Measurements from ENCODE around the gene MORC4. TPM values are rescaled to one million over a fixed set of nuclear protein-coding genes. Genes with fewer than 3 reads are reported as not detected.

MORC4 gene
- polyA plus RNA-seq, 3 donors, result 6.3 to 12.4 (median 11.6) TPM

DNA sequence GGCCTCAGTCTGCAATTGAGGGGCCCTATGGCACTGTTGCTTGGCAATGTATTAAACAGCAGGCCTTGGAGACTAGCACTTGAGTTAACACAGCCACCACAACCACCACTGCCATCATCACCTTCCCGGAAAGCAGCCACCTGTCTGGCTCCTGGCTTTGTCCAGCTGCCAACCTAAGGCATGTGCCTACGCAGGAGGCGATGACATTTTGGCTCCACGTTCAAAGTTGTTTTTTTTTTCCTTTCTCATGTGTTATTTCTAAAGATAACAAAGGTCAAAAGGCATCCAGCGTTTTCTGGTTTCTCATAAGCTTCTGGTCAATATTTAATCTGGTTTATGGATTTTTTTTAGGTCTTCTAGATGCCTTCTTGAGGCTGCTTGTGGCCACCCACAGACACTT is 72.3 kb downstream of the MORC4 start:
- no peak overlapping the region for H3K27ac ChIP-seq (ENCODE audit: low read depth, low read length)
- WGBS, 3 donors, result 31 to 78% (median 66%) methylated on average over 5 of the region's 5 CpGs

DNA sequence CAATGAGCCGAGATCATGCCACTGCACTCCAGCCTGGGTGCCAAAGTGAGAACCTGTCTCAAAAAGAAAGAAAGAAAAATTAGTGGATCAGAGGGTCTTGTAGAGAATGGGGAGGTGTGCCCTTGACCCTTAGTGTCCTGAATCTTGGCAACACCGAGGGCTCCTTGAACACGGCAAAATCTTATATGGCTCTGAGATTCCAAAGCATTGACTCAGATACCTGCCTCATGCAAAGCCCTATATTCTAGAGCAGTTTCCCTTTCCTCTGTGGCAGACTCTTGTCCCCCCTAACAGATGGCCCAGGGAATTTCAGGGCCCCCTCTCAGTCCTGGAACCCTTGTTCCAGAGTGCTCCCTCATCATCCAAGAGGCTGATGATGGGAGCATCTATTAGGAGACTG is 73.0 kb downstream of the MORC4 start:
- no peak overlapping the region for H3K27ac ChIP-seq (ENCODE audit: low read depth, low read length)
- 69 to 91% (median 82%) methylated on average over 3 of the region's 3 CpGs for WGBS, 3 donors

DNA sequence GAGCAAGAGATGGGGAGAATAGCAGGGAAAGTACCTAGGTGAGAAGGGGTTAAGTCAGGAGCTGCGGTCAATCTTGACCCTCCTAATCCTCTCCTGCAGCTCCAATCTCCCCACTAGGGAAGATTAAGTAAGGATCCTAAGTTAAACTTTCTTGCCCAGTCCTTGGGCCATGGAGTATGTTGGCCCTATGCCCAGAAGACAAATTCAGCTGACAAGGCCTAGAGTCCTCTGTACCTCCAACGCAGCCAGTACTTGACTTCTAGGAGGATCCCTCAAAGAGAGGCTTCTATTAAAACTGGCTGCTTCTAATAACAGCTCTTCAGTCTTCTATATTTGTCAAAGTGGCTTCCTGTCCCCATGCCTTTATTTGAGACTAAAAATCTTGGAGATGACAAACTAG is 78.4 kb downstream of the MORC4 start:
- no peak overlapping the region for H3K27ac ChIP-seq (ENCODE audit: low read depth, low read length)
- WGBS, 3 donors, result 57 to 71% (median 64%) methylated on average over 1 to 2 of the region's 2 CpGs

DNA sequence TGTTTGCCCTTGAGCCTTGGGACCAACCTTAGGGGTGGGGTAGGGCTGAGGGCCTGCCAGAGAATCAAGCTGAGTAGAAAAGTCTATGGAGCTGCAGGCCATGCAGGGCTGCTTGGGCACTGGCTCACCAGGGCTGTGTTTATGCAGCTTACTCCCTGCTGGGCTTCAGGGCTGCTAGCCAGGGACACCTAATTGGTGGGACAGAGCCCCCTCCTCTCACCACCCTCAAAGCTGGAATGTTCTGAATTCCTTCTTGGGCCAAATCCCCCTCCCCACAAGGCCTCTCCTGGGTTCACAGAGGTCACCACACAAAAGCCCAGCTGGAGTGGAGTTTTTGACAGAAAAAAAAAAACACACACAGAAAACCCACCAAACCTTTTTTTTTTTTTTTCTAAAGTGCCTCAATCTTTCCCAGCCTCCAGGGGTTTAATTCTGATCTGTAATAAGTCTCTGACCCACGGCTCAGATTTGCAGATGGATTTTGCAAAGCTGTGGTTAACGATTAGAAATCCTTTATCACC is 80.0 kb downstream of the MORC4 start, which contains the start of gene CLDN2:
Gene CLDN2, plus strand, starts transcription at position 471 of the 521 bp plus-strand sequence. CDS start 7,827 bp downstream, outside the sequence.
- 37 to 69% (median 42%) methylated on average over 2 of the region's 2 CpGs for WGBS, 3 donors
- no peak within 1 kb of the TSS for H3K27ac ChIP-seq (ENCODE audit: low read depth, low read length)

DNA sequence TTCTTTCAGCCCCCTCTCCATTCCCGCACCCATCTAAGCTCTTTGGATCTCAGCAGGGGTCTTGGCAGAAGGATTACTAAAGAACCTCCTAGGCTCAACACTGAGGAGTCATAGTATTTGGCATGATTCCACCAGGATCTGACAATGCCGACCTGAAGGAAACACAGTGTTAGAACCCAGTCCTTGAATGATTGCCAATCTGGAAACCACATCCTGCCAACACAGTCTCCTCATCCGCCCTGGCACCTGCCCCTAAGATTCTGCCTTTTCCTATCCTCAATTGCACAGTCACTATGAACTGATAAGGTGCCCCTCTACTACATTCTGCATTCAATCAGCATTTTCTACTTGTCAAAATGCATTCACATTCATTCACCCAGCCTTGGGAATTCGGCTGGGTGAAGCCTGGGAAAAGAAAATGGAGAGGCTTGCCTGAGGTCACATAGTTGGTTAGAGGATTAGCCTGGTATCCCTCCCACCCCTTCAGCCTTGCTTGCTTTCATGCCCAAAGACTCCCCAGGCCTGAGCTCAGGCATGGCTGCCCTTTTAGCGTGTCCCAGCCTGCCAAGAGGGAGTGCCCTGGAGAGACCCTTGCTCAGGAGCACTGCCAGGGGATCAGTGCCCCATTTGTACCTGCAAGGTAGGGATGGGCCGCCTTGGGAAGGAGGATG is 82.0 kb downstream of the MORC4 start:
- WGBS, 3 donors, result 41 to 49% (median 42%) methylated on average over 6 of the region's 6 CpGs
- H3K27ac ChIP-seq (ENCODE audit: low read depth, low read length), result no peak overlapping the region

DNA sequence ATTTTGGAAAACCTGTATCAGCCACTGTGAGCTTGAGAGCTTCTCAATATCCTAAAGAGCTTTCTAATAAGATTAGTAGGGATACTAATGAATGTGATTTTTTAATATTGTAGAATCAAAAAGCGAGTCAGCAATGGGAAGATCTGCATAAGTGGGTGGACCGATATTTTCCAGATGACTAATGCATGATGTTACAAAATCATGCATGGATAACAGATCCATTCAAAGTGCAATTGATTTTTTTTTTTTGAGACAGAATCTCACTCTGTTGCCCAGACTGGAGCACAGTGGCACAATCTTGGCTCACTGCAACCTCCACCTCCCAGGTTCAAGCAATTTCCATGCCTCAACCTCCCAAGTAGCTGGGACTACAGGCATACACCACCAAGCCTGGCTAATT is 87.1 kb downstream of the MORC4 start:
- no peak overlapping the region for H3K27ac ChIP-seq (ENCODE audit: low read depth, low read length)
- WGBS, 3 donors, result 58 to 94% (median 59%) methylated on average over 2 of the region's 2 CpGs

DNA sequence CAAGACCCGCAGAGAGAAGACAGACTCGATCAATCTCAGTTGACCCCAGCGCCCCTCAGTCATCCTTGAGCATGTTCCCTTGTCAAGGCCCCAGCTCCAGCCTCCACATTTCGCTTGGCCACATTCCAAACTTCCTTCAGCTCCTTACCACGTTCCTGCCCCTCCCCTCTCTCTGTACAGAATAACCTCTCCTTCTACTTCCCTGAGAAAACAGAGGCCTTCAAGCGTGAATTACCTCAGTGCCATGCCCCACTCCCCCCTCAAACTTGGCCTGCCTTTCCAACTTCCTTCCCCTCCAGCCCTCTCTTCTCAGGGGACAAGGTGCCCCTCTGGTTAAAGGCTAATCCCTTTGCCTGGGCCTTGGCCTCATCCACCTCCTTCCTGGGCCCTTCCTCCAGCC is 93.7 kb downstream of the MORC4 start:
- WGBS, 3 donors, result 45 to 62% (median 54%) methylated on average over 6 of the region's 6 CpGs

DNA sequence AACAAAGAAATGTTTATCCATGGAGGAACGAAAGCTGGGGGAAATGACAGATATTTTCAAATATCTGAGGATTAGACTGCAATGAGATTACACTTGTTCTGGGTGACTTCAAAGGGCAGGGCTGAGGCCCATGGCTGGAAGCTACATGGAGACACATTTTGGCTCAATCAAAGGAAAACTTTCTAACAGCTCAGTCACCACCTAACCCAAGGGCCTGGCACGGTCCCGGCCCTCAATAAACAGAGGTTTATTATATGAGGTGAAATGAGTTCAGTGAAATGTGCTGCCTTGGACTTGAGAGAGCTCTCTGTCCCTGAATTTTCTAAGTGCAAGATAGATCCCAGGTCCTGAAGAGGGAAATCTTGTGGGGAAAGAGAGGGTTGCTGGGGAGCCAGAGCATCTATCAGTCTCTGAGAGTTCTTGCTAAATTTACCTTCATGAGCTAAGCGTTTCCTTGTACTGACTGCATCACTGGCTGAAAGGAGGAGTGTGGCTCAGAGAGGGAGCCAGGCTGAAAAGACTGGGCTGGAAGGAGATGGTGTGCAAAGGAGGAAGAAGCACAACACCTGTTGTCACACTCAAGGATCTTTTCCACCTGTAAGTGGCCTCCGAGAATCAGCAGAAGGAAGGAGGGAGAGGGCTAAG is 94.8 kb downstream of the MORC4 start:
- WGBS, 3 donors, result 76 to 90% (median 80%) methylated on average over 5 of the region's 5 CpGs
- no peak overlapping the region for H3K27ac ChIP-seq (ENCODE audit: low read depth, low read length)

More for the DNA sequence above, 93.7 kb downstream of the MORC4 start:
- no peak overlapping the region for H3K27ac ChIP-seq (ENCODE audit: low read depth, low read length)

DNA sequence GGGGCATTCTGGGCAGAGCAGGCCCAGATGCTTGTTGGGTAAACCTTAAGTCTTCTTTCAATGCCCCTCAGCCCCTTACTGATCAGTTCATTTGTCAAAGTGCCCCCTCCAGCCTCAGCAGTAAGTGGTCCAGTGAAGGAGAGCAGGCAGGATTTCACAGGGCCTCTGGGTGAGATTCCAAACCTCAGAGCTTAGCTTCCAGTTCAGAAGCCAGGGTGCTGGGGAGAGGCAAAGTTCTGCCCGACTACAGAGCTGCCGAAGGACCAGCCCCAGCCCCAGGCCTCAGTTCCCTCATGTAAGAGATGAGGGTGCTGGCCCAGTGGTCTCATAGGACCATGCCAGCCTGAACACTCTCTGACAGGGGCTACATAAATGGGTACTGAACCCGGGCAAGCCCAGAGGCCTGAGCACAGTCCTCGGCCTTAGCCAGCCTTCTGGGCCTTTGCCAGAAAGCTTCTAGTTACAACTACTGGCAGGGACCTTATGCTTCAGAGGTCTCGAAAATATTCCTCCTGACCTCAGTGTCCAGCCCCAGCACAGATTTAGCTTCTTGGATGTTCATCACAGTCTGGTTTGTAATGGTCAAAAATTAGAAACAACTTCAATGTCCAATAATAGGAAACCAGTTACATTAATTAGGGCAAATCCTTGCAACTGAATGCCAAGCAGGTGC is 96.0 kb downstream of the MORC4 start:
- WGBS, 3 donors, result 70 to 82% (median 72%) methylated on average over 5 of the region's 5 CpGs
- no peak overlapping the region for H3K27ac ChIP-seq (ENCODE audit: low read depth, low read length)

DNA sequence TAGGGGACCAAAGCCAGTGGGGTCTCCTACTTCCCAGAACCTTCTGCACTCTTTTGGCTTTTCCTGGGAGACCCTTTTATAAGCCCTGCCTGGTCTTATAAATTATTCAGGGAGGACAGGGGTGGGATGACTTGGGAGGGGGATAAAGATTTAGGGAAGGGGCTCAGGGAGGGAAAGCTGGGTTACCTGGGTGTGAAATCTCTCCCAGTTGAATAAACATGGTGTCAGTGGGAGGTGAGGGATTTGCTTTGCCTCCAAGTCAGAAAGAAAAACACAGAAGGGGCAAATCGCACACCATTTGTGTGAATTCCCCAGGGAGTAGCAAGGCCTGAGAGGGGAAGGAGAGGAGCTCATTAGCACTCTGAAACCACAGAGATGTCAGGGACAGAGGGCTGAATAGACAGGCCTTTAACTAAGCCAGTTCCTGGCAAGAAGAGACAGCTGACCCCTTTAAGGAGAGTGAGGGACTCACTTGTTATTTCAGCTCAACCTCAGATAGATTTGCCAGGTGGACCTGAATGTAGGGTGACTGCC is 96.7 kb downstream of the MORC4 start, which contains the start of gene RIPPLY1:
Gene RIPPLY1, minus strand, starts transcription at position 51 of the 534 bp plus-strand sequence. CDS start 54 bp downstream, outside the sequence.
- no peak within 1 kb of the TSS for H3K27ac ChIP-seq (ENCODE audit: low read depth, low read length)
- 76 to 88% (median 81%) methylated on average over 1 of the region's 1 CpG for WGBS, 3 donors

DNA sequence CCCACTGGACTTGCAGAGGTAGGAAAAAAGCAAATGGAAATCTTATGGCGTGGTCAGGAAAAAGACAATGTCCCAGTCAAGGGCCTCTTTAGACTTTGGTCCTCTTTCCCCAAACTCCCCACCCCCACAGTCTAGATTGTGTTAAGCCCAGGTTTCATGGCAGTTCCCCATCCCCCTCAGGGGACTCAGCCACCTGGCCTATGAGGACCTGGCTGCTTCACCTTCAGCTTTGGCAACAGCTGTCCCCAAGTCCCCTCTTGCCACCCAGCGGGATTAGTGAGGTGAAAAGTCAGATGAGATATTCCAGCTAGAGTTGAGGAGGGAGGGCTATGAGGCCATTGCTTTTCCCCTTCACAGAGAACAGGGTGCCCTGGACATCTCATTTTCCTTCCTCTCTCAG is 97.3 kb downstream of the MORC4 start:
- 63 to 98% (median 89%) methylated on average over 2 of the region's 2 CpGs for WGBS, 3 donors

DNA sequence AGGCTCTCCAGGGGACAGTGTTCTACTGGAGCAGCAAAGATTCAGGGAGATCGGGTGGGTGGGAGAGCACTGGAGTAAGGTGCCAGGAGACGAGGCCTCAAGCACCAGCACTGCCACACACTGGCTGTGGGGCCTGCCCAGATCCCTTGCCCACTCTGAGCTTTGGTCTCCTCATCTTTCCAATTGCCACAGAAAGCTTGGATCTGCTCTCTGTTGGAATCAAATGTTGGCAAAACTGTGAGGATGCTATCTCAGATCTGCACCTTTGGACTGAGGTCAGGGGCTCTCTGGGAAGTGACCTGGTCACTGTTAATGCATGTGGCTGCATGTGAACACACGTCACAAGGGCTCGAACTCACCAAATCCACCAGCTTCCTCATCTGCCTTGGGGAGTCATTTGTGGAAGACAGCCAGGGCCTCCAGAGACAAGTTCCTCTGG is 98.2 kb downstream of the MORC4 start:
- 61 to 91% (median 87%) methylated on average over 3 to 4 of the region's 4 CpGs for WGBS, 3 donors
- H3K27ac ChIP-seq (ENCODE audit: low read depth, low read length), result no peak overlapping the region

More for the DNA sequence above, 97.3 kb downstream of the MORC4 start:
- no peak overlapping the region for H3K27ac ChIP-seq (ENCODE audit: low read depth, low read length)

DNA sequence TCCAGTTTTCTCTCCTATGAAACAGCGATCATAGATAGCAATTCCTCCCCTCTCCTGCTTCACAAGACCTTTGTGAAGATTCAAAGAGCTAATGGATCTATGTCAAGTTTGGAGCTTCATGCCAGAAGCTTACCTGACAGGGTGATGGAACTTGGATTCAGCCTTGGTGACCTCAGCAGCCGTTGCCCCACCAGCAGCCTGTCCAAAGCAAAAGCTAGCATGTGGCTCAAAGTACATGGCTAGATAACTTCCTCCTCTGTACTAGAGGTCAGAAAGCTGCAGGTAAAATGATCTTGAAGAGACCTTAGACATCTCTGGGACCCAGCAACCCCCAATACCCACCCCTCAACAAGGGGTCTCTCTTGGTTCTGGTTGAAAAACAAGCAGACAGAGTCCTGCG is 98.7 kb downstream of the MORC4 start:
- WGBS, 3 donors, result 55 to 87% (median 68%) methylated on average over 3 of the region's 3 CpGs
- no peak overlapping the region for H3K27ac ChIP-seq (ENCODE audit: low read depth, low read length)

DNA sequence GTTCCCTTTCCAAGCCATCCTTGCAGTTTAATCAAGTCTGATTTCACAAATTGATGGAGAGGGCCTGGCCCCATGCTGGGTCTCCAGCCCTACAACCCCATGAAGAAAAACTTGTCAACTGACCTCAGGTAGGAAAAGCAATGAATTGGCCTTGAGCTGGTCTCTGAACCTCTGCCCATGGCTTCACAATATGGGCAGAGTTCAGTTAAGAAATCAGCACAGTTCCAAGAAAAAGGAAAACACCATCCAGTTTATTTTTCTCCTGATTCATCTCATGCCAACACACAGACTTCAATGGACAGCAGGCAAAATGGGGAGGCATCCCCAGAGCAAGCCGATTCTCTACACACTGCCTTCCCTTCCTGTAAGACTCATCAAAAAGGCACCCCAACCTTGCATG is 100.2 kb downstream of the MORC4 start:
- no peak overlapping the region for H3K27ac ChIP-seq (ENCODE audit: low read depth, low read length)
- 50 to 89% (median 83%) methylated on average over 1 of the region's 1 CpG for WGBS, 3 donors

DNA sequence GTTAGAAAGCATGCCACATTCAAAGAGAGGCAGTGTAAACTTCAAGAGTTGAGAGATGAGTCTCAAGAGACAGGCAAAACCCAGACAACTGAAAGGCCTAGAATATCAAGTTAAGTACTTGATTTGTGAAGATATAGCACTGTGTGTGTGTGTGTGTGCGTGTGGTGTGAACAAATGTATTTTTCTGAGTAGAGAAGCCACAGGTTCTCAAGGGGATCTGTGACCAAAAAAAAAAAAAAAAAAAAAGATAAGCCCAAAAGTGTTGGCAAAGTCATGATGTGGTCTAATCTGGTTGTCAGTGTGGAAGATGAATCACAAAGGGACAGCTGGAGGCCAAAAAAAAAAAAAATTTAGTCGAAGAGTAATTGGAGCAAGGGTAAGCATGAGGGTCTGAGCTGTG is 100.7 kb downstream of the MORC4 start:
- WGBS, 3 donors, result 41 to 92% (median 46%) methylated on average over 1 to 2 of the region's 2 CpGs
- no peak overlapping the region for H3K27ac ChIP-seq (ENCODE audit: low read depth, low read length)

DNA sequence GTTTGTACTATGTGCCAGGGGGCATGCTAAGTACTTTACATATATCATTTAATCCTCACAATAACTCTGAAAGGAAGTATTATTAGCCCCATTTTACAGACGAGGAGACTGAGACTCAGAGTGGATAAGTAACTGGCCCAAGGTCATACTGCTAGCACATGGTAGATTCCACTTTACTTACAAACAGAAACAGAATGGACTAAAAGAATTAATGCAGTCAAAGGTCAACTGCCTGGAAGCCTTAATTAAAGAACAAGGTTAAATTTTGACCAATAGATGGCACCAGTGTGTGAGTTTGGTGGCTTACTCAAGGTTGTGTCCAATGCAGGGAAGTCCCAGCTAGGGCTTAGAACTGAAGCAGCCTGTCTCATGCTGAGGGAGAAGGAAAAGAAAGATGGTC is 101.5 kb downstream of the MORC4 start:
- H3K27ac ChIP-seq (ENCODE audit: low read depth, low read length), result no peak overlapping the region
- WGBS, 3 donors, result 16 to 41% (median 32%) methylated on average over 1 of the region's 1 CpG

DNA sequence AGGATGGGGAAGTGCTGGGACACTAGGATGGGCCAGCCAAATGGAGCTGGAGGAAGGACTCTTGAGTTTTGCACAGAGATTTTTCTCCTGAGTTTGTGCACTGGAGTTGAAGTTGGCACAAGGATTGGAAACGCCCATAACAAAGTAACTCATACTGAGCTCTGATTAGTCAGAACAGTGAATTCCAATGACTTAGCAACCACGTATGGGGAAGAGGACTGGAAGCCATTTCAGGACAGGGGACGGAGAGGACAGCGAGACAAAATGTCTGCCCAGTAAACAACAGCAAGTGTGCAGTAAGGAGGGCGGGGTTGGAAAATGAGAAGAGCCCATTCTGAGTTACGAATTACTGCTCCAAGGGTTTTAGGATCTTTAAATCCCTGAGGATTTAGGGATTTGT is 102.8 kb downstream of the MORC4 start:
- 69 to 85% (median 77%) methylated on average over 6 of the region's 6 CpGs for WGBS, 3 donors

DNA sequence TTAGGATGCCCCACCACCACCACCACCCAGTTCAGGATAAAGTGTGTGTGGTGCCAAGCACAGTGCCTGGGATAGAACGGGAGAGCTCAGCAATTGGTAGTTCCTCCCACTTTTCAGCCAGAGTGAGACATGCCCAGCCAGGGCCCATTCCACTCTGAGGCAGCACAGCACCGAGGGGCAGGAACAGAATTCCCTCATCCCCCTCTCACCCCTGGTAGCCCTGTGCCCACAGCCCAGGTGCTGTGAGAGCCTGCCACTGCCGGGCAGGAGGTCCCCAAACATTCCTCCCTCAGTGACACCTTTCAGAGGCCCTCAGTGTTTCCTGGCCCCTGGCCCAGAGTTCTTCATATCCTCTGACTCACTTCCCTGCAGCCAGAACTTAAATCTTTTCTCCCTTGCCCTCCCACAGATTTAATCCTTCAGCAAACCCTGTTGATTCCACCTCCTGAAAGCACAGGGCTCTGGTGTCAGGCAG is 105.0 kb downstream of the MORC4 start:
- no peak overlapping the region for H3K27ac ChIP-seq (ENCODE audit: low read depth, low read length)
- WGBS, 3 donors, result 32 to 45% (median 34%) methylated on average over 3 of the region's 3 CpGs

More for the DNA sequence above, 102.8 kb downstream of the MORC4 start:
- no peak overlapping the region for H3K27ac ChIP-seq (ENCODE audit: low read depth, low read length)
